Limb (tissue), 2 donors: ENCODE measurements around the gene SIPA1L3.

Experiments used
- DNase-seq, 2 donors: peaks; one replicate each; pipeline ENCODE4 v3.0.0-alpha.2; 2016; ENCODE audit errors: extremely low spot score in 2 of 2

Gene SIPA1L3

GRCh38 chr19:37977391-37977790 is 70.4 kb downstream of the SIPA1L3 start:
- no peak for DNase-seq

GRCh38 chr19:37977992-37978391 is 71.0 kb downstream of the SIPA1L3 start:
- DNase-seq, result no peak

GRCh38 chr19:37979547-37980082 is 72.6 kb downstream of the SIPA1L3 start:
- no peak for DNase-seq

- DNase-seq, result no peak
Measured at GRCh38 chr19:37980419-37981170, 73.6 kb downstream of the SIPA1L3 start.

- DNase-seq, result no peak
Measured at GRCh38 chr19:37981785-37982475, 74.9 kb downstream of the SIPA1L3 start.

GRCh38 chr19:37982655-37983054 is 75.6 kb downstream of the SIPA1L3 start:
- DNase-seq, result no peak

- no peak for DNase-seq
Measured at GRCh38 chr19:37983153-37983552, 76.1 kb downstream of the SIPA1L3 start.

- no peak for DNase-seq
Measured at GRCh38 chr19:37983916-37984315, 76.9 kb downstream of the SIPA1L3 start.

GRCh38 chr19:37986048-37986750 is 79.2 kb downstream of the SIPA1L3 start:
- DNase-seq, result no peak

- no peak for DNase-seq
Measured at GRCh38 chr19:37987356-37988332, 80.6 kb downstream of the SIPA1L3 start.

- DNase-seq, result no peak
Measured at GRCh38 chr19:37988758-37989635, 82.0 kb downstream of the SIPA1L3 start.

- no peak for DNase-seq
Measured at GRCh38 chr19:37989855-37990254, 82.8 kb downstream of the SIPA1L3 start.

- no peak for DNase-seq
Measured at GRCh38 chr19:37990362-37990761, 83.4 kb downstream of the SIPA1L3 start.

GRCh38 chr19:37991176-37991835 is 84.3 kb downstream of the SIPA1L3 start:
- no peak for DNase-seq

- DNase-seq, result no peak
Measured at GRCh38 chr19:37991841-37992248, 84.8 kb downstream of the SIPA1L3 start.

- DNase-seq, result no peak
Measured at GRCh38 chr19:37992761-37993160, 85.8 kb downstream of the SIPA1L3 start.

- no peak for DNase-seq
Measured at GRCh38 chr19:37994823-37995130, 87.8 kb downstream of the SIPA1L3 start.

GRCh38 chr19:37995346-37995745 is 88.3 kb downstream of the SIPA1L3 start:
- no peak for DNase-seq

GRCh38 chr19:37997911-37998344 is 90.9 kb downstream of the SIPA1L3 start:
- DNase-seq, result no peak
